ENCODE measurements around the gene SLC27A6. TPM values are rescaled to one million over a fixed set of nuclear protein-coding genes. Genes with fewer than 3 reads are reported as not detected.

Gene SLC27A6
- polyA plus RNA-seq (0.52 to 1.1 TPM (median 0.80 TPM) in 3 replicates), polyA minus RNA-seq (0.33 to 0.54 TPM (median 0.39 TPM) in 3 replicates)
- 0.10 TPM for polyA plus RNA-seq (2011; ENCODE audit: low read depth)
- 0.14 and 0.29 TPM in 2 replicates for polyA plus RNA-seq (2011; cell fraction: cytosol; rRNA removed)
- 1.1 and 2.0 TPM in 2 replicates for polyA plus RNA-seq (2011; cell fraction: nucleus; rRNA removed)
- polyA plus RNA-seq (2012; ENCODE audit: low replicate concordance): 0.13 and 0.94 TPM in 2 replicates
- polyA minus RNA-seq (2011; cell fraction: cytosol; rRNA and poly(A)+ RNA removed): not detected
- 1.2 and 2.2 TPM in 2 replicates for polyA minus RNA-seq (2011; cell fraction: nucleus; rRNA and poly(A)+ RNA removed)

GRCh38 chr5:128965011-128965637, at the start of gene SLC27A6:
TSS of gene SLC27A6 (plus strand) at chr5:128965488. CDS start at chr5:128966138, 650 bp downstream.
- peaks cover 10% of the 10 kb centered on the region for H3K27me3 ChIP-seq (ENCODE audit: control insufficient read depth, extremely low read depth, insufficient read depth, low read length)
- H3K36me3 ChIP-seq (ENCODE audit: control insufficient read depth in 2 of 2, extremely low read depth in 1 of 2, insufficient read depth in 2 of 2, low read length in 2 of 2): no peaks in the 10 kb centered on the region
- no peaks in the 10 kb centered on the region for H4K20me1 ChIP-seq (ENCODE audit: control insufficient read depth, extremely low read depth, insufficient read depth, low read length)
- no peaks in the 10 kb centered on the region for H3K9me1 ChIP-seq (ENCODE audit: control insufficient read depth, extremely low read depth, insufficient read depth, low read length)
- no peak within 1 kb of the TSS for H3K27ac ChIP-seq (ENCODE audit: control insufficient read depth, insufficient read depth, low read length)
- dilution Hi-C loops (cut with MboI; ENCODE audit: extremely low pct_ligation_motif_present, low sequenced_read_pairs): no loop called here
- H2AFZ ChIP-seq (ENCODE audit: control insufficient read depth, low read length): peak within 1 kb of the TSS; percentile 87
- TF ChIP-seq CTCF (optimal IDR thresholded peaks at IDR 0.05 in 1 of 3, IDR thresholded peaks at IDR 0.05 in 1 of 3, conservative IDR thresholded peaks at IDR 0.05 in 1 of 3; ENCODE audit: extremely low read depth in 1 of 3, insufficient read depth in 2 of 3, low read length in 3 of 3): no peak
- no peak for TF ChIP-seq EZH2 (IDR thresholded peaks at IDR 0.05; ENCODE audit: low read length)
- DNase-seq (ENCODE audit: low read depth, low spot score) (no peak), FAIRE-seq (no peak)
- H3K9me3 ChIP-seq (ENCODE audit: control insufficient read depth, low read depth, low read length): no peaks in the 10 kb centered on the region
- H3K4me2 ChIP-seq (ENCODE audit: control insufficient read depth, extremely low read depth, insufficient read depth, low read depth, low read length): peak within 1 kb of the TSS; percentile 60
- H3K4me3 ChIP-seq (ENCODE audit: control insufficient read depth in 2 of 3, extremely low read depth in 1 of 3, insufficient read depth in 2 of 3, low read depth in 1 of 3, low read length in 3 of 3): peak within 1 kb of the TSS; percentile 41 to 67 (median 64)
- peaks cover 12% of the 10 kb centered on the region for H3K4me1 ChIP-seq (ENCODE audit: control insufficient read depth, extremely low read depth, insufficient read depth, low read length)
- no peaks in the 10 kb centered on the region for H3K79me2 ChIP-seq (ENCODE audit: control insufficient read depth, insufficient read depth, low read length)
- H3K9ac ChIP-seq (ENCODE audit: control insufficient read depth, extremely low read depth, insufficient read depth, low read length): peak within 1 kb of the TSS; percentile 40

GRCh38 chr5:128919542-128919941, 45.7 kb upstream of the SLC27A6 start:
- no peak for DNase-seq (ENCODE audit: low read depth, low spot score)
- Histone ChIP-seq H3K79me2 (ENCODE audit: control insufficient read depth, insufficient read depth, low read length) (no peaks in the 10 kb centered on the region), H3K27me3 (ENCODE audit: control insufficient read depth, extremely low read depth, insufficient read depth, low read length) (no peaks in the 10 kb centered on the region), H3K9me3 (ENCODE audit: control insufficient read depth, low read depth, low read length) (no peaks in the 10 kb centered on the region), H2AFZ (ENCODE audit: control insufficient read depth, low read length) (no peak overlapping the region), H3K4me2 (ENCODE audit: control insufficient read depth, extremely low read depth, insufficient read depth, low read depth, low read length) (no peak overlapping the region), H3K9ac (ENCODE audit: control insufficient read depth, extremely low read depth, insufficient read depth, low read length) (no peak overlapping the region), H3K4me1 (ENCODE audit: control insufficient read depth, extremely low read depth, insufficient read depth, low read length) (peaks cover 12% of the 10 kb centered on the region), H3K4me3 (ENCODE audit: control insufficient read depth in 2 of 3, extremely low read depth in 1 of 3, insufficient read depth in 2 of 3, low read depth in 1 of 3, low read length in 3 of 3) (no peak overlapping the region), H3K27ac (ENCODE audit: control insufficient read depth, insufficient read depth, low read length) (peak overlapping the region; percentile 20), H4K20me1 (ENCODE audit: control insufficient read depth, extremely low read depth, insufficient read depth, low read length) (no peaks in the 10 kb centered on the region), H3K9me1 (ENCODE audit: control insufficient read depth, extremely low read depth, insufficient read depth, low read length) (no peaks in the 10 kb centered on the region), H3K36me3 (ENCODE audit: control insufficient read depth in 2 of 2, extremely low read depth in 1 of 2, insufficient read depth in 2 of 2, low read length in 2 of 2) (no peaks in the 10 kb centered on the region)
- no peak for TF ChIP-seq CTCF (optimal IDR thresholded peaks at IDR 0.05 in 1 of 3, IDR thresholded peaks at IDR 0.05 in 1 of 3, conservative IDR thresholded peaks at IDR 0.05 in 1 of 3; ENCODE audit: extremely low read depth in 1 of 3, insufficient read depth in 2 of 3, low read length in 3 of 3)
- TF ChIP-seq EZH2 (IDR thresholded peaks at IDR 0.05; ENCODE audit: low read length): no peak
- no peak for FAIRE-seq
- dilution Hi-C loops (cut with MboI; ENCODE audit: extremely low pct_ligation_motif_present, low sequenced_read_pairs): no loop called here
